ENCODE data around the gene RPUSD3. TPM values are rescaled to one million over a fixed set of nuclear protein-coding genes. Genes with fewer than 3 reads are reported as not detected.

The RPUSD3 gene
- total RNA-seq, 1 donor from 2014 or later = 30.5 TPM

GRCh38 chr3:9817436-9817835 is 26.4 kb downstream of the RPUSD3 start:
- no peaks in the 10 kb centered on the region for H3K9me3 ChIP-seq (ENCODE audit: low read depth)
- H3F3A ChIP-seq (ENCODE audit: low read depth) = no peaks in the 10 kb centered on the region
- peaks cover 3% of the 10 kb centered on the region for H3K36me3 Mint-ChIP-seq
- no peaks in the 10 kb centered on the region for H3K9me3 Mint-ChIP-seq
- H3K4me3 Mint-ChIP-seq = no peak overlapping the region
- no peak for DNase-seq (ENCODE audit: low spot score)
- no peaks in the 10 kb centered on the region for H3K27me3 ChIP-seq
- H3K4me3 ChIP-seq = no peak overlapping the region
- H4K20me1 ChIP-seq (ENCODE audit: low read depth) = peaks cover 6% of the 10 kb centered on the region
- no peak overlapping the region for H3K27ac ChIP-seq
- H2AFZ ChIP-seq (replicated peaks) = no peak overlapping the region
- H3K4me1 Mint-ChIP-seq = no peaks in the 10 kb centered on the region
- H3K79me2 ChIP-seq (ENCODE audit: low read depth) = no peaks in the 10 kb centered on the region
- no peak for TF ChIP-seq CTCF (IDR thresholded peaks at IDR 0.05)
- TF ChIP-seq EZH2phosphoT487 (IDR thresholded peaks at IDR 0.05) = no peak
- TF ChIP-seq EZH2 (IDR thresholded peaks at IDR 0.05) = no peak
- no peak overlapping the region for H3K4me2 ChIP-seq
- H3K9ac ChIP-seq = no peak overlapping the region
- no peak overlapping the region for H3K27ac Mint-ChIP-seq
- H3K36me3 ChIP-seq = no peaks in the 10 kb centered on the region
- H3K4me1 ChIP-seq = no peaks in the 10 kb centered on the region
- H3K27me3 Mint-ChIP-seq (ENCODE audit: insufficient read depth, low read depth) = peaks cover 17% of the 10 kb centered on the region

DNA sequence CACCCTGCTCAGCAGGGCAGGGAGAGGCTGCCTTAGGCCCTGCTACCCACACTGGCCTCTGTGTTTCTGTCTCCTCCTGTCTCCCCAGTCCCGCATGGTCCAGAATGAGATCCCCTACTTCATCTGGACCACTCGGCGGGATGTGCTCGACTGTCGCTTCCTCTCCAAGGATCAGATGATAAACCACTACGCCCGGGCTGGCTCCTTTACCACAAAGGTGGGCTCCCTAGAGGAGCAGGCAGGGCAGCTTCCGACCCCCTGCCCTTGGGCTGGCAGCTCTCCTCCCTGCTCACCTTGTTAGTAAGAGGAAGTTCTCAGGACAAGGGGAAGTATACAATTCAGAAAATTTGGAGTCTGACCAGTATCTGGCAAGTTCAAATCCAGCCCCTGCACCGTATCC is 27.8 kb downstream of the RPUSD3 start:
- no peak overlapping the region for H3K4me3 Mint-ChIP-seq
- no peak overlapping the region for H3K27ac Mint-ChIP-seq
- Histone ChIP-seq H3K27me3 (peaks cover 11% of the 10 kb centered on the region), H3K4me2 (no peak overlapping the region), H3K27ac (no peak overlapping the region), H3K9ac (no peak overlapping the region), H3K36me3 (no peaks in the 10 kb centered on the region), H3K4me3 (no peak overlapping the region), H2AFZ (replicated peaks) (no peak overlapping the region), H4K20me1 (ENCODE audit: low read depth) (peaks cover 5% of the 10 kb centered on the region), H3K4me1 (no peaks in the 10 kb centered on the region), H3K9me3 (ENCODE audit: low read depth) (no peaks in the 10 kb centered on the region), H3K79me2 (ENCODE audit: low read depth) (no peaks in the 10 kb centered on the region), H3F3A (ENCODE audit: low read depth) (no peaks in the 10 kb centered on the region)
- TF ChIP-seq EZH2 (IDR thresholded peaks at IDR 0.05) (no peak), EZH2phosphoT487 (IDR thresholded peaks at IDR 0.05) (no peak), CTCF (IDR thresholded peaks at IDR 0.05) (no peak)
- no peak for DNase-seq (ENCODE audit: low spot score)
- H3K9me3 Mint-ChIP-seq = no peaks in the 10 kb centered on the region
- peaks cover 8% of the 10 kb centered on the region for H3K4me1 Mint-ChIP-seq
- peaks cover 17% of the 10 kb centered on the region for H3K27me3 Mint-ChIP-seq (ENCODE audit: insufficient read depth, low read depth)
- peaks cover 3% of the 10 kb centered on the region for H3K36me3 Mint-ChIP-seq

GRCh38 chr3:9812870-9813483 is 30.8 kb downstream of the RPUSD3 start:
- Histone ChIP-seq H3K27me3 (peaks cover 14% of the 10 kb centered on the region), H3K9me3 (ENCODE audit: low read depth) (no peaks in the 10 kb centered on the region), H3K4me2 (no peak overlapping the region), H3K9ac (no peak overlapping the region), H3F3A (ENCODE audit: low read depth) (peaks cover 17% of the 10 kb centered on the region), H3K27ac (no peak overlapping the region), H3K4me3 (no peak overlapping the region), H4K20me1 (ENCODE audit: low read depth) (no peaks in the 10 kb centered on the region), H3K4me1 (peaks cover 17% of the 10 kb centered on the region), H3K36me3 (no peaks in the 10 kb centered on the region), H3K79me2 (ENCODE audit: low read depth) (no peaks in the 10 kb centered on the region), H2AFZ (replicated peaks) (no peak overlapping the region)
- TF ChIP-seq EZH2phosphoT487 (IDR thresholded peaks at IDR 0.05) = no peak
- no peak for TF ChIP-seq CTCF (IDR thresholded peaks at IDR 0.05)
- TF ChIP-seq EZH2 (IDR thresholded peaks at IDR 0.05) = no peak
- peaks cover 27% of the 10 kb centered on the region for H3K4me1 Mint-ChIP-seq
- no peak for DNase-seq (ENCODE audit: low spot score)
- H3K9me3 Mint-ChIP-seq = no peaks in the 10 kb centered on the region
- H3K27me3 Mint-ChIP-seq (ENCODE audit: insufficient read depth, low read depth) = peaks cover 10% of the 10 kb centered on the region
- H3K4me3 Mint-ChIP-seq = no peak overlapping the region
- no peak overlapping the region for H3K27ac Mint-ChIP-seq
- peaks cover 3% of the 10 kb centered on the region for H3K36me3 Mint-ChIP-seq
